Lower lobe of right lung (tissue), 2 donors: Measurements from ENCODE around the gene EXOSC7. TPM values are rescaled to one million over a fixed set of nuclear protein-coding genes. Genes with fewer than 3 reads are reported as not detected.
"Not testable (repeated sequence)": the region's sequence is repeated elsewhere in the genome, so short reads cannot be mapped to it uniquely, and the experiment has no call there.

Source experiments
- ATAC-seq, 2 donors: fragments of 200-7000 bp; cut with Tn5 transposase; one replicate each; pipeline ENCODE4 v1.9.1; 2020 to 2022; ENCODE audit warnings: mild to moderate bottlenecking in 2 of 2, moderate library complexity in 2 of 2
- DNase-seq: peaks from one replicate; pipeline ENCODE4 v3.0.0-alpha.2; 2020
- H3K27ac ChIP-seq: fragments of 200-600 bp; one replicate; pipeline ENCODE4 v1.8.0; 2022
- H3K27me3 ChIP-seq: fragments of 200-600 bp; one replicate; pipeline ENCODE4 v1.8.0; 2022; ENCODE audit warnings: low read depth
- H3K36me3 ChIP-seq: fragments of 200-600 bp; one replicate; pipeline ENCODE4 v1.8.0; 2022; ENCODE audit warnings: mild to moderate bottlenecking
- H3K4me1 ChIP-seq: fragments of 200-600 bp; one replicate; pipeline ENCODE4 v1.8.0; 2022
- H3K4me3 ChIP-seq: fragments of 200-600 bp; one replicate; pipeline ENCODE4 v1.8.0; 2022; ENCODE audit warnings: mild to moderate bottlenecking
- H3K9me3 ChIP-seq: fragments of 200-600 bp; one replicate; pipeline ENCODE4 v1.8.0; 2022
- CTCF ChIP-seq: fragments of 200-600 bp; IDR thresholded peaks from one replicate; pipeline ENCODE4 v1.8.0; 2022; ENCODE audit warnings: antibody characterized with exemption, mild to moderate bottlenecking
- intact Hi-C: fragments of 100-400 bp; cut with DNase I; formaldehyde crosslinking; loops from one replicate; pipeline ENCODE4 v1.11.0; 2022
- total RNA-seq: library from RNA; stranded (reverse); fragmentation: NEBNext Ultra II Directional; extraction: Animal tissue kit (Norgen Biotek cat#: 25700); gene quantifications from one replicate; pipeline ENCODE4 v1.2.1, GENCODE V29; 2021
- donor health status: DM: no; HTN: yes; CAD: no; lungs with severe emphysema.

EXOSC7 gene
- total RNA-seq, 1 donor from 2014 or later = 32.9 TPM

- DNase-seq (no peak), ATAC-seq (no peak)
- H3K36me3 ChIP-seq = peaks cover 23% of the 10 kb centered on the region
- intact Hi-C loops = no loop called here
- no peak overlapping the region for H3K27ac ChIP-seq
- H3K4me3 ChIP-seq = no peak overlapping the region
- no peaks in the 10 kb centered on the region for H3K27me3 ChIP-seq
- no peaks in the 10 kb centered on the region for H3K4me1 ChIP-seq
- TF ChIP-seq CTCF = no peak
- H3K9me3 ChIP-seq = no peaks in the 10 kb centered on the region
Observed at GRCh38 chr3:44948239-44948638, 27.8 kb upstream of the EXOSC7 start.

- H3K9me3 ChIP-seq, H3K27me3 ChIP-seq, ATAC-seq, DNase-seq, H3K27ac ChIP-seq, H3K4me3 ChIP-seq, intact Hi-C loops: not testable (repeated sequence)
- peaks cover 13% of the 10 kb centered on the region for H3K36me3 ChIP-seq
- H3K4me1 ChIP-seq = peaks cover 14% of the 10 kb centered on the region
Observed at GRCh38 chr3:44949770-44950169, 26.3 kb upstream of the EXOSC7 start.

- no peak for TF ChIP-seq CTCF
- Histone ChIP-seq H3K4me1 (peaks cover 20% of the 10 kb centered on the region), H3K27me3 (no peaks in the 10 kb centered on the region), H3K9me3 (no peaks in the 10 kb centered on the region), H3K4me3 (no peak overlapping the region), H3K27ac (no peak overlapping the region), H3K36me3 (peaks cover 10% of the 10 kb centered on the region)
- intact Hi-C loops = no loop called here
- ATAC-seq = no peak
- no peak for DNase-seq
Observed at GRCh38 chr3:44950275-44950734, 25.7 kb upstream of the EXOSC7 start.

GRCh38 chr3:44952689-44953088 lies 23.4 kb upstream of the EXOSC7 start:
- no peak overlapping the region for H3K4me3 ChIP-seq
- no peak for ATAC-seq
- no peak for DNase-seq
- peaks cover 7% of the 10 kb centered on the region for H3K36me3 ChIP-seq
- no peaks in the 10 kb centered on the region for H3K27me3 ChIP-seq
- no peak overlapping the region for H3K27ac ChIP-seq
- intact Hi-C loops = no loop called here
- H3K4me1 ChIP-seq = peaks cover 36% of the 10 kb centered on the region
- no peaks in the 10 kb centered on the region for H3K9me3 ChIP-seq
- no peak for TF ChIP-seq CTCF

GRCh38 chr3:44954304-44954703 lies 21.7 kb upstream of the EXOSC7 start:
- peaks cover 37% of the 10 kb centered on the region for H3K4me1 ChIP-seq
- H3K27ac ChIP-seq = peak overlapping the region; percentile 69
- intact Hi-C loops = no loop called here
- TF ChIP-seq CTCF = no peak
- ATAC-seq (peak; percentile 82 to 87), DNase-seq (no peak)
- no peaks in the 10 kb centered on the region for H3K9me3 ChIP-seq
- H3K36me3 ChIP-seq = peaks cover 19% of the 10 kb centered on the region
- no peak overlapping the region for H3K4me3 ChIP-seq
- no peaks in the 10 kb centered on the region for H3K27me3 ChIP-seq

GRCh38 chr3:44954962-44955361 lies 21.1 kb upstream of the EXOSC7 start:
- DNase-seq (no peak), ATAC-seq (peak; percentile 53 to 74)
- peaks cover 19% of the 10 kb centered on the region for H3K36me3 ChIP-seq
- intact Hi-C loops = no loop called here
- no peak overlapping the region for H3K4me3 ChIP-seq
- H3K27ac ChIP-seq = peak overlapping the region; percentile 69
- H3K4me1 ChIP-seq = peaks cover 42% of the 10 kb centered on the region
- no peak for TF ChIP-seq CTCF
- H3K9me3 ChIP-seq = no peaks in the 10 kb centered on the region
- no peaks in the 10 kb centered on the region for H3K27me3 ChIP-seq
